Osteoblast (primary cell): ENCODE results near the gene CLRN3. TPM values are rescaled to one million over a fixed set of nuclear protein-coding genes. Genes with fewer than 3 reads are reported as not detected.

Experiments used
- DNase-seq: peaks from one replicate; pipeline ENCODE4 v3.0.0; 2011; ENCODE audit warnings: low spot score, mixed read lengths; ENCODE audit not compliant: insufficient read length; ENCODE audit errors: missing footprints
- H2AFZ ChIP-seq: 2 replicates; pipeline ENCODE4 v1.6.0; 2011; ENCODE audit warnings: mild to moderate bottlenecking, low read length
- H3K27ac ChIP-seq: 2 replicates; pipeline ENCODE4 v1.5.1; 2011; ENCODE audit warnings: mild to moderate bottlenecking, low read depth, low read length, moderate library complexity
- H3K27me3 ChIP-seq: 2 replicates; pipeline ENCODE4 v1.6.0; 2012; ENCODE audit warnings: mild to moderate bottlenecking, control low read depth, inconsistent platforms, low read length, moderate library complexity; ENCODE audit not compliant: insufficient read depth
- H3K36me3 ChIP-seq: 2 replicates; pipeline ENCODE4 v1.5.1; 2011; ENCODE audit warnings: mild to moderate bottlenecking, low read length, control low read depth, moderate library complexity; ENCODE audit not compliant: insufficient read depth
- H3K4me1 ChIP-seq: 2 replicates; pipeline ENCODE4 v1.5.1; 2011; ENCODE audit warnings: mild to moderate bottlenecking, low read length, control low read depth, moderate library complexity; ENCODE audit not compliant: insufficient read depth
- H3K4me2 ChIP-seq: 2 replicates; pipeline ENCODE4 v1.6.0; 2011; ENCODE audit warnings: mild to moderate bottlenecking, low read length; ENCODE audit not compliant: insufficient read depth
- H3K4me3 ChIP-seq: fragments of 200-600 bp; sonication (generic); 3 replicates; pipeline ENCODE4 v1.5.1; 2012; ENCODE audit warnings: mild to moderate bottlenecking, low read length, inconsistent platforms; ENCODE audit not compliant: insufficient read depth
- H3K79me2 ChIP-seq: 2 replicates; pipeline ENCODE4 v1.6.0; 2012; ENCODE audit warnings: mild to moderate bottlenecking, low read length, control low read depth, inconsistent platforms; ENCODE audit not compliant: insufficient read depth
- H3K9me3 ChIP-seq: 2 replicates; pipeline ENCODE4 v1.5.1; 2011; ENCODE audit warnings: low read depth, low read length, control low read depth
- H4K20me1 ChIP-seq: 2 replicates; pipeline ENCODE4 v1.6.0; 2012; ENCODE audit warnings: mild to moderate bottlenecking, low read length, control low read depth; ENCODE audit not compliant: insufficient read depth
- total RNA-seq: library from RNA; depleted of rRNA; stranded (reverse); fragments of >200 nt; gene quantifications from 2 replicates; pipeline ENCODE4 v1.2.3, GENCODE V29; 2012
- TF ChIP-seq, protein P1 (sequence below): IDR thresholded peaks from 2 replicates; pipeline ENCODE4 v1.5.1; 2011; ENCODE audit warnings: mild to moderate bottlenecking, low read depth, low read length, moderate library complexity; ENCODE audit errors: extremely low read depth

The CLRN3 gene
- total RNA-seq, 1 donor, result not detected

DNA sequence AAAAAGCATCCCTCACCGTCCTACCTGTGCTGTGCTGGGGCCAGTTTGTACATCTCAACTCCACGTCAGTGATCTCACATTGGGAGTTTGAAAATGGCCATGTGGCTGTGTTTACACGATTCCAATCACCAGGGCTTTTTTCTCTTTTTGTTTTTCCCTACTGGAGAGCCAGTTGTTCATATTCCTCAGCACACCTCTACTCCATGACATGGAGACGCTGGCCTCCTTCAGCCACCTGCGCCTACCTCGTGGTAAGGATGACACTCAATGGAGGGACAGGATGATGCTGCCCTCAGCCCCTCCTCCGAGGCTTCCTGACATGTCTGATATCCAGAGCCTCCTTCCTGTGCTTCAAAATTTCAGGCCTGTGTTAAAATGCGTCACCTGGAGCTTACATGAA, 10.3 kb downstream of the CLRN3 start:
- Histone ChIP-seq H3K4me3 (no peak overlapping the region), H3K27me3 (no peaks in the 10 kb centered on the region), H4K20me1 (no peaks in the 10 kb centered on the region), H2AFZ (no peak overlapping the region), H3K4me2 (no peak overlapping the region), H3K9me3 (no peaks in the 10 kb centered on the region), H3K36me3 (no peaks in the 10 kb centered on the region), H3K79me2 (no peaks in the 10 kb centered on the region), H3K27ac (no peak overlapping the region), H3K4me1 (peaks cover 2% of the 10 kb centered on the region)
- TF ChIP-seq, protein P1, sequence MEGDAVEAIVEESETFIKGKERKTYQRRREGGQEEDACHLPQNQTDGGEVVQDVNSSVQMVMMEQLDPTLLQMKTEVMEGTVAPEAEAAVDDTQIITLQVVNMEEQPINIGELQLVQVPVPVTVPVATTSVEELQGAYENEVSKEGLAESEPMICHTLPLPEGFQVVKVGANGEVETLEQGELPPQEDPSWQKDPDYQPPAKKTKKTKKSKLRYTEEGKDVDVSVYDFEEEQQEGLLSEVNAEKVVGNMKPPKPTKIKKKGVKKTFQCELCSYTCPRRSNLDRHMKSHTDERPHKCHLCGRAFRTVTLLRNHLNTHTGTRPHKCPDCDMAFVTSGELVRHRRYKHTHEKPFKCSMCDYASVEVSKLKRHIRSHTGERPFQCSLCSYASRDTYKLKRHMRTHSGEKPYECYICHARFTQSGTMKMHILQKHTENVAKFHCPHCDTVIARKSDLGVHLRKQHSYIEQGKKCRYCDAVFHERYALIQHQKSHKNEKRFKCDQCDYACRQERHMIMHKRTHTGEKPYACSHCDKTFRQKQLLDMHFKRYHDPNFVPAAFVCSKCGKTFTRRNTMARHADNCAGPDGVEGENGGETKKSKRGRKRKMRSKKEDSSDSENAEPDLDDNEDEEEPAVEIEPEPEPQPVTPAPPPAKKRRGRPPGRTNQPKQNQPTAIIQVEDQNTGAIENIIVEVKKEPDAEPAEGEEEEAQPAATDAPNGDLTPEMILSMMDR, result no peak
- no peak for DNase-seq

DNA sequence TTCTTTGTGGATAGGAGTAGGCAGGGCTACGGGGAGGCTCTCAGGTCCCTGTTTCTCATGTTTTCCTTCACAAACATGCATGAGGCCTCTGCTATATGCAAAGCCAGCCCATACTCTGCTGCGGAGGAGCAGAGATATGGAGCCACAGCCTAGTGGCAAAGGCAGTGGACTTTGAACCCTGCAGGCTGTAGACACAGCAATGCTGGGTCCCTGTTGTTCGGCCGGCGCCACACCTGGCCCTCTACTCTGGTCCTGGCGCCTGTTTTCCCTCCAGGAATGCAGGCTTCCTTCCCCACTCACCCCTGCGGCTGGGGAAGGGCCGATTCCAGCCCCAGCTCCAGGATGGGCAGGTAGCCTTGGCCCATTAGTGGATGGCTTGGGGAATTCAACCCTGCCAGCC, 11.5 kb downstream of the CLRN3 start:
- H3K4me3 ChIP-seq, result no peak overlapping the region
- no peak overlapping the region for H3K27ac ChIP-seq
- H3K27me3 ChIP-seq, result no peaks in the 10 kb centered on the region
- peaks cover 2% of the 10 kb centered on the region for H3K4me1 ChIP-seq
- DNase-seq, result no peak
- H3K79me2 ChIP-seq, result no peaks in the 10 kb centered on the region
- no peaks in the 10 kb centered on the region for H3K36me3 ChIP-seq
- H4K20me1 ChIP-seq, result no peaks in the 10 kb centered on the region
- H3K9me3 ChIP-seq, result no peaks in the 10 kb centered on the region
- H3K4me2 ChIP-seq, result no peak overlapping the region
- TF ChIP-seq, protein P1, result no peak
- no peak overlapping the region for H2AFZ ChIP-seq

DNA sequence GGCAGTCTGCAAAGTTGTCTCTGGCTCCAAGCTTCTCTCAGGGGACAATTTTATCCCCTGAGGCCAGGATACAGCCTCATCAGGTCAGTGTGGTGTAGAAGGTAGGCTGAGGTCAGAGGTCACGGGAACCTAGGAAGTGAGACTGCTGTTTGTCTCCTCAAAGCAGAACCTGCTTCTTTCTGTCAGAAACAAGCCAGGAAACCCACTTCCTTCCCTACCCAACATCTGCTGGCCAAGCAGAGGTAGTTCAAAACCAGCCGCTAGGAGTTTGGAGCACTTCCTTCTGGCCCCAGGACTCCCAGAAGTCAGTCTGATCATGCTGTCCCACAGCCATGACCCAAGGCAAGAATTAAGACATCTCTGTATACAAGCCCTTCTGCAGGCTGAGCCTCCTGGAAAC, 12.2 kb downstream of the CLRN3 start:
- H3K9me3 ChIP-seq, result no peaks in the 10 kb centered on the region
- no peaks in the 10 kb centered on the region for H3K27me3 ChIP-seq
- no peak for DNase-seq
- TF ChIP-seq, protein P1, result no peak
- no peaks in the 10 kb centered on the region for H4K20me1 ChIP-seq
- H3K4me1 ChIP-seq, result peaks cover 2% of the 10 kb centered on the region
- H2AFZ ChIP-seq, result no peak overlapping the region
- no peak overlapping the region for H3K4me3 ChIP-seq
- no peak overlapping the region for H3K27ac ChIP-seq
- no peak overlapping the region for H3K4me2 ChIP-seq
- H3K36me3 ChIP-seq, result no peaks in the 10 kb centered on the region
- no peaks in the 10 kb centered on the region for H3K79me2 ChIP-seq

GRCh38 chr10:127878475-127879055, 14.2 kb downstream of the CLRN3 start:
- TF ChIP-seq, protein P1, result no peak

More at GRCh38 chr10:127878475-127879055, 14.2 kb downstream of the CLRN3 start:
- Histone ChIP-seq H3K4me3 (no peak overlapping the region), H3K79me2 (no peaks in the 10 kb centered on the region), H2AFZ (no peak overlapping the region), H3K4me1 (no peaks in the 10 kb centered on the region), H3K27ac (no peak overlapping the region), H3K9me3 (no peaks in the 10 kb centered on the region), H3K27me3 (no peaks in the 10 kb centered on the region), H3K4me2 (no peak overlapping the region), H3K36me3 (no peaks in the 10 kb centered on the region), H4K20me1 (no peaks in the 10 kb centered on the region)
- DNase-seq, result no peak
